ENCODE results near the gene UBXN7. TPM values are rescaled to one million over a fixed set of nuclear protein-coding genes. Genes with fewer than 3 reads are reported as not detected.

Gene UBXN7
- total and polyA plus RNA-seq, 2 of the 4 experiments (the other 2 are of a cell fraction): 8.6 to 16.1 TPM

DNA sequence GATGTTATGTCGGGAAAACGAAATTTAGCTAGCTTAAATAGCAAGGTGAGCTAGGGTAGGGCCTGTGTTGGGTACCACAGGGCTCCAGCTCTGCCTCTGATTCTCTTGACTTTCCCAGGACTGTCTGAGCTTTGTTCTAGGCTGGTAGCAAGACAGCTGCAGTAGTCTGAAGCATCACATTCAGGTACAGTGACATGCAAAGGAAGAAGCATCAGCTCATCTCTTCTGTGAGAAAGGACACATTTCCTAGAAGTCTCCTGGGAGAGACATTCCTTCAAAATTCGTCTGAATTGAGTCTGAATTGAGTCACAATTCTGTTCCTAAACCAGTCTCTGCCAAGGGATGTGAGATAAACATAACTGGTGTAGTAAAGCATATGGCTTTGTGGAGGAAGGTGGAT is 8.5 kb upstream of the UBXN7 start:
- H3K4ac ChIP-seq (ENCODE audit: low read depth, low read length): no peak overlapping the region
- H2BK5ac ChIP-seq (ENCODE audit: low read depth, low read length, poor library complexity, severe bottlenecking): no peak overlapping the region
- H2AK9ac ChIP-seq (replicated peaks; ENCODE audit: low read depth, low read length, poor library complexity): no peak overlapping the region
- H4K91ac ChIP-seq (ENCODE audit: insufficient read depth, low read depth, low read length): no peak overlapping the region
- no peak overlapping the region for H3K18ac ChIP-seq (ENCODE audit: low read depth, low read length)
- TF ChIP-seq RCOR1 (IDR thresholded peaks at IDR 0.05; ENCODE audit: insufficient replicate concordance, low read length) (no peak), POLR2A (IDR thresholded peaks at IDR 0.05; ENCODE audit: low read depth, low read length) (no peak), FOS (IDR thresholded peaks at IDR 0.05; ENCODE audit: low read depth, low read length) (no peak), BHLHE40 (IDR thresholded peaks at IDR 0.05; ENCODE audit: low read depth, low read length) (no peak), SMC3 (IDR thresholded peaks at IDR 0.05; ENCODE audit: low read depth, low read length) (no peak), CHD1 (IDR thresholded peaks at IDR 0.05; ENCODE audit: low read depth, low read length) (no peak), NFE2L2 (IDR thresholded peaks at IDR 0.05; ENCODE audit: low read depth, low read length) (no peak), MAFK (IDR thresholded peaks at IDR 0.05; ENCODE audit: low read depth, low read length) (no peak), RFX5 (IDR thresholded peaks at IDR 0.05; ENCODE audit: low read depth, low read length) (no peak), RAD21 (IDR thresholded peaks at IDR 0.05; ENCODE audit: low read length) (no peak), MXI1 (IDR thresholded peaks at IDR 0.05; ENCODE audit: borderline replicate concordance, low read depth, low read length) (no peak), CEBPB (IDR thresholded peaks at IDR 0.05; ENCODE audit: low read depth, low read length) (no peak), MAZ (IDR thresholded peaks at IDR 0.05; ENCODE audit: borderline replicate concordance, low read depth, low read length) (no peak)
- TF ChIP-seq, protein P1, sequence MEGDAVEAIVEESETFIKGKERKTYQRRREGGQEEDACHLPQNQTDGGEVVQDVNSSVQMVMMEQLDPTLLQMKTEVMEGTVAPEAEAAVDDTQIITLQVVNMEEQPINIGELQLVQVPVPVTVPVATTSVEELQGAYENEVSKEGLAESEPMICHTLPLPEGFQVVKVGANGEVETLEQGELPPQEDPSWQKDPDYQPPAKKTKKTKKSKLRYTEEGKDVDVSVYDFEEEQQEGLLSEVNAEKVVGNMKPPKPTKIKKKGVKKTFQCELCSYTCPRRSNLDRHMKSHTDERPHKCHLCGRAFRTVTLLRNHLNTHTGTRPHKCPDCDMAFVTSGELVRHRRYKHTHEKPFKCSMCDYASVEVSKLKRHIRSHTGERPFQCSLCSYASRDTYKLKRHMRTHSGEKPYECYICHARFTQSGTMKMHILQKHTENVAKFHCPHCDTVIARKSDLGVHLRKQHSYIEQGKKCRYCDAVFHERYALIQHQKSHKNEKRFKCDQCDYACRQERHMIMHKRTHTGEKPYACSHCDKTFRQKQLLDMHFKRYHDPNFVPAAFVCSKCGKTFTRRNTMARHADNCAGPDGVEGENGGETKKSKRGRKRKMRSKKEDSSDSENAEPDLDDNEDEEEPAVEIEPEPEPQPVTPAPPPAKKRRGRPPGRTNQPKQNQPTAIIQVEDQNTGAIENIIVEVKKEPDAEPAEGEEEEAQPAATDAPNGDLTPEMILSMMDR (conservative IDR thresholded peaks at IDR 0.05; ENCODE audit: low read depth, low read length): no peak
- TF ChIP-seq, protein P2, sequence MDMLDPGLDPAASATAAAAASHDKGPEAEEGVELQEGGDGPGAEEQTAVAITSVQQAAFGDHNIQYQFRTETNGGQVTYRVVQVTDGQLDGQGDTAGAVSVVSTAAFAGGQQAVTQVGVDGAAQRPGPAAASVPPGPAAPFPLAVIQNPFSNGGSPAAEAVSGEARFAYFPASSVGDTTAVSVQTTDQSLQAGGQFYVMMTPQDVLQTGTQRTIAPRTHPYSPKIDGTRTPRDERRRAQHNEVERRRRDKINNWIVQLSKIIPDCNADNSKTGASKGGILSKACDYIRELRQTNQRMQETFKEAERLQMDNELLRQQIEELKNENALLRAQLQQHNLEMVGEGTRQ (IDR thresholded peaks at IDR 0.05; ENCODE audit: low read depth, low read length): no peak
- TF ChIP-seq, protein P3, sequence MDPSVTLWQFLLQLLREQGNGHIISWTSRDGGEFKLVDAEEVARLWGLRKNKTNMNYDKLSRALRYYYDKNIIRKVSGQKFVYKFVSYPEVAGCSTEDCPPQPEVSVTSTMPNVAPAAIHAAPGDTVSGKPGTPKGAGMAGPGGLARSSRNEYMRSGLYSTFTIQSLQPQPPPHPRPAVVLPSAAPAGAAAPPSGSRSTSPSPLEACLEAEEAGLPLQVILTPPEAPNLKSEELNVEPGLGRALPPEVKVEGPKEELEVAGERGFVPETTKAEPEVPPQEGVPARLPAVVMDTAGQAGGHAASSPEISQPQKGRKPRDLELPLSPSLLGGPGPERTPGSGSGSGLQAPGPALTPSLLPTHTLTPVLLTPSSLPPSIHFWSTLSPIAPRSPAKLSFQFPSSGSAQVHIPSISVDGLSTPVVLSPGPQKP (IDR thresholded peaks at IDR 0.05; ENCODE audit: borderline replicate concordance, low read depth, low read length): no peak
- H3K4me3 ChIP-seq (ENCODE audit: insufficient read depth, low read depth, low read length): no peak overlapping the region
- H4K20me1 ChIP-seq (ENCODE audit: insufficient read depth, low read length): no peaks in the 10 kb centered on the region
- no peak overlapping the region for H3K4me2 ChIP-seq (ENCODE audit: low read depth, low read length)
- H3K4me1 ChIP-seq (ENCODE audit: control insufficient read depth, insufficient read depth, low read length): no peaks in the 10 kb centered on the region; the same call in 1 of the 2 replicates
- WGBS, 2 experiments (ENCODE audit: extremely low coverage in 2 of 2, insufficient read length in 1 of 2): no CpG with 5 or more reads among the region's 3 CpGs
- no peak overlapping the region for H2BK120ac ChIP-seq (ENCODE audit: low read depth, low read length)
- ChIA-PET CTCF (interaction anchor here (0.5 to 0.6 kb wide), 3 partner anchors 18 to 67 kb away, joined by 3 to 4 read pairs (median 4); no protein-coding TSS in a partner anchor), POLR2A (ENCODE audit: unreplicated experiment) (no interaction called here)
- no peak overlapping the region for H3K9ac ChIP-seq (ENCODE audit: low read depth, low read length)
- peak overlapping the region; percentile 37; the same call in 1 of the 2 replicates for H2AK5ac ChIP-seq (ENCODE audit: low read depth, low read length)
- peak; percentile 36 for DNase-seq
- no peak overlapping the region; the same call in 1 of the 2 replicates for H3K23ac ChIP-seq (ENCODE audit: low read depth, low read length)
- H3K79me1 ChIP-seq (ENCODE audit: low read depth in 1 of 2, low read length in 2 of 2): no peaks in the 10 kb centered on the region
- no peaks in the 10 kb centered on the region for H3K9me3 ChIP-seq (ENCODE audit: control insufficient read depth, insufficient read depth, low read length)
- no peaks in the 10 kb centered on the region for H3K36me3 ChIP-seq (ENCODE audit: control insufficient read depth, insufficient read depth, low read length)
- H4K5ac ChIP-seq (ENCODE audit: low read depth, low read length): no peak overlapping the region
- no peak overlapping the region for H3K56ac ChIP-seq (ENCODE audit: extremely low read depth, insufficient read depth, low read length)
- peak; percentile 36; the same call in 1 of the 2 replicates for ATAC-seq (ENCODE audit: low read depth)
- H2BK20ac ChIP-seq (ENCODE audit: low read depth, low read length): no peak overlapping the region
- BruUV-seq (replicated peaks): no TSS peak
- intact Hi-C loops (cut with micrococcal nuclease): no loop called here
- no peak overlapping the region for H3K14ac ChIP-seq (replicated peaks; ENCODE audit: low read depth, low read length)
- no peak overlapping the region for H4K8ac ChIP-seq (ENCODE audit: low read depth in 2 of 2, low read length in 2 of 2)
- no peak overlapping the region for H2BK15ac ChIP-seq (ENCODE audit: low read depth, low read length)
- no peak overlapping the region for H3K27ac ChIP-seq (ENCODE audit: insufficient read depth, low read length)
- no peak overlapping the region for H2AFZ ChIP-seq (replicated peaks; ENCODE audit: low read length, poor library complexity)
- H3K9me1 ChIP-seq (ENCODE audit: insufficient read depth, low read length): peaks cover 7% of the 10 kb centered on the region
- in situ Hi-C loops (cut with MboI; ENCODE audit: low sequenced_read_pairs): no loop called here
- dilution Hi-C loops (cut with HindIII; ENCODE audit: low sequenced_read_pairs, unreplicated experiment): no loop called here
- H3K27me3 ChIP-seq (ENCODE audit: control insufficient read depth, insufficient read depth, low read length): no peaks in the 10 kb centered on the region
